ENCODE data around the gene PTHLH.

GRCh38 chr12:28021704-28022103 lies 49.2 kb upstream of the PTHLH start:
- TF ChIP-seq CTCF (conservative IDR thresholded peaks at IDR 0.05) (no peak), EZH2 (IDR thresholded peaks at IDR 0.05; ENCODE audit: low read depth) (no peak)
